H1 (cell line): Measurements from ENCODE around the gene DCAF15. TPM values are rescaled to one million over a fixed set of nuclear protein-coding genes. Genes with fewer than 3 reads are reported as not detected.

ENCODE experiments used
- JUN ChIP-seq: IDR thresholded peaks from 2 replicates; pipeline ENCODE4 v1.6.1; 2011; ENCODE audit warnings: low read depth, mild to moderate bottlenecking, improper control_type of control experiment, low read length
- POLR2AphosphoS5 ChIP-seq: IDR thresholded peaks from 2 replicates; pipeline ENCODE4 v1.6.1; 2011; ENCODE audit warnings: low read depth, low read length
- polyA plus RNA-seq, 7 experiments: library from polyadenylated mRNA; depleted of rRNA in 3 of 7; stranded (reverse) in 5 of 7; unstranded in 2 of 7; fragments of >200 nt in 5 of 7; fragments of 200-250 nt in 2 of 7; gene quantifications; 1 replicate in 5 of 7; 2 replicates in 1 of 7; 4 replicates in 1 of 7; pipeline versions ENCODE4 v1.2.1 to v1.2.3, GENCODE V29; 2011 to 2013; ENCODE audit warnings: missing spikeins in 2 of 7, mixed read lengths in 2 of 7
- total RNA-seq: library from RNA; stranded (reverse); fragmentation: NEBNext Ultra II Directional; extraction: Animal tissue kit (Norgen Biotek cat#: 25700); gene quantifications from 2 replicates; pipeline ENCODE4 v1.2.1, GENCODE V29; 2021

The DCAF15 gene
- total and polyA plus RNA-seq, 2 of the 8 experiments (the other 6 are each of a cell fraction or from before 2014, with no cell fraction given) = 68.7 to 80.8 TPM

DNA sequence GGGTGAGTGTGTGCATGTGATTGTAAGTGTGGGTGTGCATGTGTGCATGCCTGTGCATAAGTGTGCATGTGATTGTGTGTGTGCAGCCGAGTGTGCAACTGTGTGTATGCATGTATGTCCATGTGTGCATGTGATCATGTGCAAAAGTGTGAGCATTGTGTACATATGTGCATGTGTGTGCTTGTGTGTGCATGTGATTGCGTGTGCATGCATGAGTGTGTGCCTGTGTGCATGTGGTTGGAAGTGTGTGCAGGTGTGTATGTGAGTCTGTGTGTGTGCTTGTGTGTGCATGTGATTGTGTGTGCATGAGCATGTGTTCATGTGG lies 17.6 kb upstream of the DCAF15 start (continued):
- TF ChIP-seq POLR2AphosphoS5 (no peak), JUN (no peak)
